ENCODE data around the gene CCDC122.

- TF ChIP-seq CTCF (IDR thresholded peaks at IDR 0.05; ENCODE audit: borderline replicate concordance, extremely low read depth, low read length, poor library complexity, severe bottlenecking) (no peak), EZH2 (IDR thresholded peaks at IDR 0.05; ENCODE audit: borderline replicate concordance, low read depth, low read length, severe bottlenecking) (no peak)
Measured at GRCh38 chr13:43815204-43815603, 64.3 kb downstream of the CCDC122 start.

All from DND-41 (cell line).